ENCODE measurements around the gene JAG2.

JAG2 gene

GRCh38 chr14:105193916-105194782 is 25.6 kb upstream of the JAG2 start (continued):
- TF ChIP-seq ZSCAN18 (tag by site-specific recombination; IDR thresholded peaks at IDR 0.05) (no peak), ZNF341 (tag by site-specific recombination; IDR thresholded peaks at IDR 0.05; ENCODE audit: low read depth) (peak; percentile 80), ZNF560 (tag by site-specific recombination; IDR thresholded peaks at IDR 0.05; ENCODE audit: borderline replicate concordance) (no peak), ZNF580 (tag by site-specific recombination; IDR thresholded peaks at IDR 0.05) (no peak), ATF2 (tag by site-specific recombination; IDR thresholded peaks at IDR 0.05; ENCODE audit: low read depth) (no peak), ZNF600 (tag by site-specific recombination; IDR thresholded peaks at IDR 0.05) (no peak), ZNF366 (tag by site-specific recombination; conservative IDR thresholded peaks at IDR 0.05) (no peak), ZNF48 (tag by site-specific recombination; IDR thresholded peaks at IDR 0.05) (no peak), ZNF274 (IDR thresholded peaks at IDR 0.05; ENCODE audit: low read length) (no peak), ZNF274 (tag by site-specific recombination; IDR thresholded peaks at IDR 0.05; ENCODE audit: borderline replicate concordance) (no peak), OVOL3 (tag by site-specific recombination; IDR thresholded peaks at IDR 0.05) (no peak), ZNF837 (tag by site-specific recombination; IDR thresholded peaks at IDR 0.05) (no peak), ELK4 (IDR thresholded peaks at IDR 0.05; ENCODE audit: borderline replicate concordance, low read depth, low read length) (no peak), ZFP41 (tag by site-specific recombination; IDR thresholded peaks at IDR 0.05; ENCODE audit: borderline replicate concordance) (no peak), ZNF645 (tag by site-specific recombination; IDR thresholded peaks at IDR 0.05) (no peak), IKZF3 (tag by site-specific recombination; IDR thresholded peaks at IDR 0.05) (no peak), ZBTB10 (tag by site-specific recombination; IDR thresholded peaks at IDR 0.05) (no peak), ZSCAN16 (tag by site-specific recombination; IDR thresholded peaks at IDR 0.05) (no peak), PRDM10 (tag by site-specific recombination; IDR thresholded peaks at IDR 0.05) (peak; percentile 54), ZNF549 (tag by site-specific recombination; IDR thresholded peaks at IDR 0.05) (no peak), ZXDB (tag by site-specific recombination; IDR thresholded peaks at IDR 0.05) (no peak), ZNF664 (tag by site-specific recombination; IDR thresholded peaks at IDR 0.05) (no peak), ZNF623 (tag by site-specific recombination; IDR thresholded peaks at IDR 0.05) (no peak), SCRT1 (tag by site-specific recombination; IDR thresholded peaks at IDR 0.05; ENCODE audit: borderline replicate concordance) (no peak), ZNF16 (tag by site-specific recombination; IDR thresholded peaks at IDR 0.05; ENCODE audit: low read depth) (no peak), ZNF791 (tag by site-specific recombination; IDR thresholded peaks at IDR 0.05) (no peak), EGR2 (tag by site-specific recombination; IDR thresholded peaks at IDR 0.05; ENCODE audit: low read depth) (0 out of 2 replicates have a peak, but pooled peaks have one; percentile 4)
